Measurements from ENCODE around the gene DDX5. TPM values are rescaled to one million over a fixed set of nuclear protein-coding genes. Genes with fewer than 3 reads are reported as not detected.

The DDX5 gene
- total RNA-seq, 5 donors from 2014 or later (not counting 1 experiment from before 2014, with no cell fraction given): 1,461 to 3,147 (median 1,608) TPM

DNA sequence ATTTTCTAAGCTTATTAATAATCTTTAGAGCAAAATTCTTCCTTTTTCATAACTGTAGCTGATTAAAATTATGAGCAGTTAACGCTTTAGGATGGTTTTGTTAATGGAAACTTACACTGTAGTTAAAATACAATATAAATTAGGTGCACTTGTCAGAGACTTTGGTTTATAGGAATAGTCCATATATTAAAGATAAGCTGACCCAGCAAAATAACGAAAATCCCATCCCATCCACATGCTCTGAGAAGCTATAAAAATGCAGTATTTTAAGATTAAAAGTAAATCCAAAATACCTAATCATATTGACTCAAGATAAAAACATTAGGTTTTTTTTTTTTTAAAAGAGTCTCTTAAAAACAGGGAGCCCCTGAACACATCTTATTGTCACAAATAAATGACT is 38.7 kb upstream of the DDX5 start:
- WGBS (ENCODE audit: insufficient coverage): no CpG with 5 or more reads among the region's 2 CpGs
- Histone ChIP-seq H3K36me3 (ENCODE audit: control insufficient read depth in 2 of 2, extremely low read depth in 1 of 2, insufficient read depth in 1 of 2, low read length in 1 of 2) (peaks cover 5 to 65% of the 10 kb centered on the region in 2 donors), H3K9me3 (no peaks in the 10 kb centered on the region), H3K4me3 (ENCODE audit: control insufficient read depth in 1 of 2, extremely low read depth in 1 of 2, low read length in 1 of 2) (no peak overlapping the region), H3K4me1 (ENCODE audit: control insufficient read depth in 1 of 2, extremely low read depth in 1 of 2, insufficient read depth in 2 of 2, low read length in 2 of 2) (no peaks in the 10 kb centered on the region), H3K27ac (ENCODE audit: low read length) (no peak overlapping the region), H3K27me3 (replicated peaks in 1 of 2; ENCODE audit: control insufficient read depth in 2 of 2, extremely low read depth in 1 of 2, insufficient read depth in 2 of 2, low read length in 1 of 2) (no peaks in the 10 kb centered on the region)
- H3K4me1 Mint-ChIP-seq: no peaks in the 10 kb centered on the region
- DNase-seq (no peak), ATAC-seq (replicated peaks in 1 of 4) (no peak)
- H3K27ac Mint-ChIP-seq: no peak overlapping the region
- H3K27me3 Mint-ChIP-seq: no peaks in the 10 kb centered on the region
- no peak overlapping the region for H3K4me3 Mint-ChIP-seq
- peaks cover 32% of the 10 kb centered on the region for H3K36me3 Mint-ChIP-seq
- ChIA-PET CTCF (interaction anchor here in 1 of 2 donors (0.6 kb wide), 1 partner anchor 9 kb away, joined by 3 read pairs; no protein-coding TSS in a partner anchor), POLR2A (interaction anchor here (0.6 to 0.7 kb wide), 3 partner anchors 30 to 430 kb away, joined by 3 to 14 read pairs (median 5); no protein-coding TSS in a partner anchor)
- no peaks in the 10 kb centered on the region for H3K9me3 Mint-ChIP-seq

DNA sequence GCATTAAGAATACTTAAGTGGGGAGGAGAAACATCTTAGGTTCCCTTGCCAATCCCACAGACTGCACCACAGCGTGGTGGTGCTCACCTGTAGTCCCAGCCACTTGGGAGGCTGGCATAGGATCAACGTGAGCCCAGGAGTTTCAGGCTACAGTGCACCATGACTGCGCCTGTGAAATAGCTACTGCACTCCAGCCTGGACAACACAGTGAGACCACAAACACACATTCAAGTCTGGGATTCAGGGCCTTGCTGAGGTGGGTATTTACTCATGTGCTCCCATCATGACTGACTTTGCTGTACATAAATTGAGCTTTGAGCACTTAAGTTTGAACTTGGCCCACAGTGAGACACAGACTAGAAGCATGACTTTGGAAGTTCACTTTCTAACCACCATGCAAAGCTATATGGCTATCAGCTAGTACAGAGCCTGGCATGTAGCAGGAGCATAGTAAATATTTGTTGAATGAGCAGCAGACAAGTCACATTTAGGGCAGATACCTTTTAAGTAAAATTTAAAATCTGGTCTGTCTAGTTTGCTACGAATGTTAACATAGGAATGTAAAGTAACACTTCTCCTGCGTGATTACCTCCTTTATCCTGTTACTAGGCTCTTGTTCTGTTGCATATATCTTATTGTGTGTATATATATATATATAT is 34.2 kb upstream of the DDX5 start:
- H3K4me1 Mint-ChIP-seq: peaks cover 0 to 6% (median 0%) of the 10 kb centered on the region in 3 donors

DNA sequence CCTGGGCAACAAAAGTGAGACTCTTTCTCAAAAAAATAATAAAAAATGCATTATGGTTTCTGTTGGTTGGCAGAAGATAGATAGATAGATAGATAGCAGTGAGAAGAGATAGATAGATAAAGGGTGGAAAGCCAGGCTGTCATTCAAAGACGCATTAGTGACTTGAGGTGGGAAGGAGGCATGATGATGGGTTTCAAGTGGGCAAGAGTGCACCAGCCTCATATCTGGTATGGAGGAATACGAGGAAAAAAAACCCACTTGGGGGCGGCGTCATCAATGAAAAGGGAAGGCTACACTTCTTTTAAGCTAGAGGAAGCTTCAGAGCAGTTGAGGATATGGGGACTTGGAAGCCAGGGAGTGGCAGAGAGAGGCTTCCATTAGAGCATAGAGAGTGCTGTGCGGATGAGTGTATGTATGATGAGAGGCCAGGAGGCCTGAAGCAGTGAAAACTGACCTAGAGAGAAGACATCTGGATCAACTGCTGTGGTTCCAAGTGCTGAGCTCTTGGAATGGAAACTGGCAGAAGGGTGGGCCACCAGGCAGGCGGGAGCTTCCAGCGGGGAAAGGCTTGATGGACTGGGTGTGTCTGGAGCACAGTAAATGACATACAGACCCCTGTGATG is 32.5 kb upstream of the DDX5 start:
- Mint-ChIP-seq H3K27ac (peak overlapping the region; percentile 33 to 61), H3K27me3 (no peaks in the 10 kb centered on the region), H3K4me3 (no peak overlapping the region), H3K4me1 (peaks cover 0 to 6% (median 0%) of the 10 kb centered on the region in 3 donors), H3K36me3 (peaks cover 39% of the 10 kb centered on the region), H3K9me3 (no peaks in the 10 kb centered on the region)
- no peaks in the 10 kb centered on the region for H3K4me1 ChIP-seq (ENCODE audit: control insufficient read depth in 1 of 2, extremely low read depth in 1 of 2, insufficient read depth in 2 of 2, low read length in 2 of 2)
- H3K36me3 ChIP-seq (ENCODE audit: control insufficient read depth in 2 of 2, extremely low read depth in 1 of 2, insufficient read depth in 1 of 2, low read length in 1 of 2): peaks cover 12 to 69% of the 10 kb centered on the region in 2 donors
- POLR2A ChIA-PET: interaction anchor here in 1 of 2 donors (0.6 to 0.9 kb wide), 4 partner anchors 9 to 170 kb away, joined by 3 read pairs; no protein-coding TSS in a partner anchor
- no peak for ATAC-seq (replicated peaks in 1 of 4)
- no peak overlapping the region for H3K4me3 ChIP-seq (ENCODE audit: control insufficient read depth in 1 of 2, extremely low read depth in 1 of 2, low read length in 1 of 2)
- 100% methylated on average over 6 of the region's 7 CpGs for WGBS (ENCODE audit: insufficient coverage)
- no peaks in the 10 kb centered on the region for H3K27me3 ChIP-seq (replicated peaks in 1 of 2; ENCODE audit: control insufficient read depth in 2 of 2, extremely low read depth in 1 of 2, insufficient read depth in 2 of 2, low read length in 1 of 2)
- no peak for DNase-seq
- CTCF ChIA-PET: no interaction called here
- no peak overlapping the region for H3K27ac ChIP-seq (ENCODE audit: low read length)
- H3K9me3 ChIP-seq: no peaks in the 10 kb centered on the region

More for the DNA sequence above, 34.2 kb upstream of the DDX5 start:
- Mint-ChIP-seq H3K27me3 (no peaks in the 10 kb centered on the region), H3K4me3 (no peak overlapping the region), H3K9me3 (no peaks in the 10 kb centered on the region), H3K27ac (peak overlapping the region in 1 of 2 donors; percentile 59), H3K36me3 (peaks cover 38% of the 10 kb centered on the region)
- Histone ChIP-seq H3K36me3 (ENCODE audit: control insufficient read depth in 2 of 2, extremely low read depth in 1 of 2, insufficient read depth in 1 of 2, low read length in 1 of 2) (peaks cover 12 to 67% of the 10 kb centered on the region in 2 donors), H3K4me1 (ENCODE audit: control insufficient read depth in 1 of 2, extremely low read depth in 1 of 2, insufficient read depth in 2 of 2, low read length in 2 of 2) (no peaks in the 10 kb centered on the region), H3K4me3 (ENCODE audit: control insufficient read depth in 1 of 2, extremely low read depth in 1 of 2, low read length in 1 of 2) (no peak overlapping the region), H3K27ac (ENCODE audit: low read length) (no peak overlapping the region), H3K9me3 (no peaks in the 10 kb centered on the region), H3K27me3 (replicated peaks in 1 of 2; ENCODE audit: control insufficient read depth in 2 of 2, extremely low read depth in 1 of 2, insufficient read depth in 2 of 2, low read length in 1 of 2) (no peaks in the 10 kb centered on the region)
- CTCF ChIA-PET: interaction anchor here in 1 of 2 donors (0.7 kb wide), 1 partner anchor 58 kb away, joined by 3 read pairs; no protein-coding TSS in a partner anchor
- 92% methylated on average over 3 of the region's 5 CpGs for WGBS (ENCODE audit: insufficient coverage)
- ATAC-seq (replicated peaks in 1 of 4): peak in 1 of 4 experiments; percentile 27
- no peak for DNase-seq
- POLR2A ChIA-PET: interaction anchor here in 1 of 2 donors (0.7 kb wide), 1 partner anchor 58 kb away, joined by 4 read pairs; no protein-coding TSS in a partner anchor

DNA sequence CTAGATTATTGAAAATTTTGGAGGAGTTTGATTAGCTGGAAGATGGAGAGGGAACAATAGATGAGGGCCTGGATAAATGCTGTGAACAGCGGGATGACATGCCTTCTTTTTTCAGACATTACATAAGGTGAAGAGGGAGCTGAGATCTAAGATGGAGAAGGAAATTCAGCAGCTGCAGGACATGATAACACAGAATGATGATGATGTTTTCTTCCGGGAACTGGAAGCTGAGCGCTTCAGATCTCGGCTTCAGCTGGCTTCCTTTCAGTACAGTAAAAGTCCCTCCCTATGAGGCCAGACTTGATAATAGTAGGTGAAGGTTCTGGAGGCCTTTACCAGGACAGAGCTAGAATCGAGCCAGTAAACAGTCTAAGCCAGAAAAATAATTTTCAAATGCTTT is 31.4 kb upstream of the DDX5 start:
- Histone ChIP-seq H3K27me3 (replicated peaks in 1 of 2; ENCODE audit: control insufficient read depth in 2 of 2, extremely low read depth in 1 of 2, insufficient read depth in 2 of 2, low read length in 1 of 2) (no peaks in the 10 kb centered on the region), H3K9me3 (no peaks in the 10 kb centered on the region), H3K27ac (ENCODE audit: low read length) (no peak overlapping the region), H3K36me3 (ENCODE audit: control insufficient read depth in 2 of 2, extremely low read depth in 1 of 2, insufficient read depth in 1 of 2, low read length in 1 of 2) (peaks cover 12 to 75% of the 10 kb centered on the region in 2 donors), H3K4me1 (ENCODE audit: control insufficient read depth in 1 of 2, extremely low read depth in 1 of 2, insufficient read depth in 2 of 2, low read length in 2 of 2) (no peaks in the 10 kb centered on the region), H3K4me3 (ENCODE audit: control insufficient read depth in 1 of 2, extremely low read depth in 1 of 2, low read length in 1 of 2) (no peak overlapping the region)
- no peaks in the 10 kb centered on the region for H3K27me3 Mint-ChIP-seq
- no peaks in the 10 kb centered on the region for H3K9me3 Mint-ChIP-seq
- ATAC-seq (replicated peaks in 1 of 4) (no peak), DNase-seq (no peak)
- H3K4me1 Mint-ChIP-seq: peaks cover 0 to 6% (median 0%) of the 10 kb centered on the region in 3 donors
- ChIA-PET CTCF (interaction anchor here (0.5 to 0.6 kb wide), 2 partner anchors 146 to 238 kb away, joined by 3 read pairs; no protein-coding TSS in a partner anchor), POLR2A (no interaction called here)
- no peak overlapping the region for H3K4me3 Mint-ChIP-seq
- H3K36me3 Mint-ChIP-seq: peaks cover 44% of the 10 kb centered on the region
- WGBS (ENCODE audit: insufficient coverage): no CpG with 5 or more reads among the region's 5 CpGs
- H3K27ac Mint-ChIP-seq: peak overlapping the region in 1 of 2 donors; percentile 56

DNA sequence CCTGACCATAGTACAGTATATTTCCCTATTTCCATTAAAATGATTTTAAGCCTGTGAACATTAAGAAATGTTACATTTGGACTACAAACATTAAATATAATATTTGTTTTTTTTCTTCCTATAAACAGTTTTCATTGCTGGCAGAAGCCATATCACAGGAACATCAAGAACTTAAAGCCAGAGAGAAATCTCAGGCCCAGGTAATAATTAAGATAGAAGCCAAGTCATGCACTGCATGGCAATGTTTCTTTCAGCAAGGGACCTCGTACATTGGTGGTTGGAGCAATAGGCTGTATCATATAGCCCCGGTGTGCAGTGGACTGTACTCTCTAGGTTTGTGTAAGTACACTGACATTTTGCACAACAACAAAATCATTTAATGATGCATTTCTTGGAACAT is 30.8 kb upstream of the DDX5 start:
- no peaks in the 10 kb centered on the region for H3K9me3 Mint-ChIP-seq
- DNase-seq (no peak), ATAC-seq (replicated peaks in 1 of 4) (no peak)
- Histone ChIP-seq H3K36me3 (ENCODE audit: control insufficient read depth in 2 of 2, extremely low read depth in 1 of 2, insufficient read depth in 1 of 2, low read length in 1 of 2) (peaks cover 12 to 78% of the 10 kb centered on the region in 2 donors), H3K27me3 (replicated peaks in 1 of 2; ENCODE audit: control insufficient read depth in 2 of 2, extremely low read depth in 1 of 2, insufficient read depth in 2 of 2, low read length in 1 of 2) (no peaks in the 10 kb centered on the region), H3K9me3 (no peaks in the 10 kb centered on the region), H3K27ac (ENCODE audit: low read length) (no peak overlapping the region), H3K4me3 (ENCODE audit: control insufficient read depth in 1 of 2, extremely low read depth in 1 of 2, low read length in 1 of 2) (no peak overlapping the region), H3K4me1 (ENCODE audit: control insufficient read depth in 1 of 2, extremely low read depth in 1 of 2, insufficient read depth in 2 of 2, low read length in 2 of 2) (no peaks in the 10 kb centered on the region)
- H3K27ac Mint-ChIP-seq: peak overlapping the region in 1 of 2 donors; percentile 56
- peaks cover 47% of the 10 kb centered on the region for H3K36me3 Mint-ChIP-seq
- no peaks in the 10 kb centered on the region for H3K27me3 Mint-ChIP-seq
- WGBS (ENCODE audit: insufficient coverage): no CpG with 5 or more reads among the region's 2 CpGs
- no peak overlapping the region for H3K4me3 Mint-ChIP-seq
- ChIA-PET POLR2A (no interaction called here), CTCF (no interaction called here)
- H3K4me1 Mint-ChIP-seq: peaks cover 0 to 6% (median 0%) of the 10 kb centered on the region in 3 donors

DNA sequence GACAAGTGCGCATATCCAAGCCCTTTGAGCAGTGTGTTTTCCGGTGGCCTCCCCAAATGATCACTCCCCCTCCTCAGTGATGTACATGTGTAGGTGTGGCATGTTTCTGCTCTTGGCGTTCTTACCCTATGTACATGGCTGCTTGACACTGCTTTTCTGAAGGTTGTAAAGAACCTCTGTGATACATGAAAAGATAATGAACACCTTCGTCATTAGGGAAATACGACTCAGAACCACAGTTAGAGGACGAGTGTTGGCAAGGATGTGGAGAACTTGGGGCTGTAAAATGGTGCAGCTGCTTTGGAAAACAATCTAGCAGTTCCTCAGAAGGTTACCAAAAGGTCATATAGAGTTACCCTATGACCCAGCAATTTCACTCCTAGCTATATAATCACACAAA is 29.3 kb upstream of the DDX5 start:
- 87% methylated on average over 3 of the region's 6 CpGs for WGBS (ENCODE audit: insufficient coverage)
- H3K27ac Mint-ChIP-seq: no peak overlapping the region
- H3K9me3 Mint-ChIP-seq: no peaks in the 10 kb centered on the region
- no peaks in the 10 kb centered on the region for H3K27me3 ChIP-seq (replicated peaks in 1 of 2; ENCODE audit: control insufficient read depth in 2 of 2, extremely low read depth in 1 of 2, insufficient read depth in 2 of 2, low read length in 1 of 2)
- H3K4me3 ChIP-seq (ENCODE audit: control insufficient read depth in 1 of 2, extremely low read depth in 1 of 2, low read length in 1 of 2): no peak overlapping the region
- H3K36me3 Mint-ChIP-seq: peaks cover 53% of the 10 kb centered on the region
- H3K27ac ChIP-seq (ENCODE audit: low read length): no peak overlapping the region
- H3K9me3 ChIP-seq: no peaks in the 10 kb centered on the region
- no peak overlapping the region for H3K4me3 Mint-ChIP-seq
- H3K27me3 Mint-ChIP-seq: no peaks in the 10 kb centered on the region
- peaks cover 0 to 6% (median 0%) of the 10 kb centered on the region in 3 donors for H3K4me1 Mint-ChIP-seq
- H3K4me1 ChIP-seq (ENCODE audit: control insufficient read depth in 1 of 2, extremely low read depth in 1 of 2, insufficient read depth in 2 of 2, low read length in 2 of 2): no peaks in the 10 kb centered on the region
- ATAC-seq (replicated peaks in 1 of 4) (no peak), DNase-seq (no peak)
- ChIA-PET CTCF (no interaction called here), POLR2A (no interaction called here)
- peaks cover 12 to 87% of the 10 kb centered on the region in 2 donors for H3K36me3 ChIP-seq (ENCODE audit: control insufficient read depth in 2 of 2, extremely low read depth in 1 of 2, insufficient read depth in 1 of 2, low read length in 1 of 2)
